ENCODE results near the gene SPPL2B.

Gene SPPL2B

DNA sequence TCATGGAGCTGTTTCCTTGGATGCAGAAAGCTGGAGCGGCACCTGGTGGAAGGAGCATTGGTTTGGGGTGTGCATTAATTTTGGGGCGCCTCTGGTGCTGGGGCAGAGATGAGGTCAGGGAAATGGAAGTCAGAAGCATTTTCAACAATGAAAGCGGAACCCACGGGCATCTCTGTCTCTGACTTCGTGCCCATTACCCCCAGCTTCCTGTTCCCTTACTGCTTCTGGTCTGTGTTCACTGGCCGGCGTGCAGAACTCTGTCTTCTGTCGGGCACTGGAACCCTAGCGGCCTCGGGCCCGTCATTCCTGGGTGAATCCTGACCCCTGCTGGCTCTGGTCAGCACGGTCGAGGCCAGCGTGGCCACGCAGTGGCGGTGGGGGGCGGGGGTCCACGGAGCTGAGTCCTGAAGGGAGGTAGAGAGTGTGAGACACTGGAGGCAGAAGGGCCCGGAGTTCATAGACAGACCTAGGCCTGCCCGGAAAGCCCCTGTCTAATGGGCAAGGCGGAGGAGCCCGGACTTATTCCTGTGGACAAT, 12.6 kb upstream of the SPPL2B start:
- ATAC-seq = peak; percentile 97
- TF ChIP-seq PPARA (CRISPR knock-in tag; IDR thresholded peaks at IDR 0.05; ENCODE audit: borderline replicate concordance) = no peak
- TF ChIP-seq ARNTL (CRISPR knock-in tag; IDR thresholded peaks at IDR 0.05; ENCODE audit: borderline replicate concordance, low read depth) = no peak
- no peak for TF ChIP-seq TOX (CRISPR knock-in tag; IDR thresholded peaks at IDR 0.05; ENCODE audit: borderline replicate concordance)

DNA sequence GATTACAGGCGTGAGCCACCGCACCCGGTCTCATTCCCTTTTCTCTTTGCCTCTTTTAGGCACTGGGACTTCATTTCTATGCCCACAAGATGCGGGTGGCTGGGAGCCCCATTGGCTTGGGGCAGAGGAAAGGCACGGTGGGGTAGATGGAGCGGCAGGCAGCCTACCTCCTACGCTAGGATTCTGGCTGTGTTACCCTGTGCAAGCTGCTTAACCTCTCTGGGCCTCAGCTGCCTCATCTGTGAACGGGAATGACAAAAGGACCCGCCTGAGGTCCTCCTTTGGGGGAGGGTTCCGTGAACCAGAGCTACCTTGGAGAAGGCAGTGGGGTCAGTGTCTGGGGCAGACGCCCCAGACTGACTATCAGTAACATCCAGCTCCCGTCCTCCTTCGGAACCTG, 11.2 kb upstream of the SPPL2B start:
- TF ChIP-seq CSDC2 (CRISPR knock-in tag; IDR thresholded peaks at IDR 0.05) (no peak), ESRRG (CRISPR knock-in tag; IDR thresholded peaks at IDR 0.05) (no peak), ARNTL (CRISPR knock-in tag; IDR thresholded peaks at IDR 0.05; ENCODE audit: borderline replicate concordance, low read depth) (no peak), ZFP3 (CRISPR knock-in tag; IDR thresholded peaks at IDR 0.05) (no peak), GLIS3 (CRISPR knock-in tag; IDR thresholded peaks at IDR 0.05) (no peak), PPARA (CRISPR knock-in tag; IDR thresholded peaks at IDR 0.05; ENCODE audit: borderline replicate concordance) (no peak), ZNF565 (CRISPR knock-in tag; conservative IDR thresholded peaks at IDR 0.05; ENCODE audit: low read depth) (no peak), ZFP30 (CRISPR knock-in tag; IDR thresholded peaks at IDR 0.05) (no peak), TCF4 (CRISPR knock-in tag; IDR thresholded peaks at IDR 0.05; ENCODE audit: borderline replicate concordance) (no peak), RARB (CRISPR knock-in tag; IDR thresholded peaks at IDR 0.05) (no peak), ZNF70 (CRISPR knock-in tag; IDR thresholded peaks at IDR 0.05) (no peak), OSR1 (CRISPR knock-in tag; IDR thresholded peaks at IDR 0.05) (no peak), ZC3H10 (CRISPR knock-in tag; IDR thresholded peaks at IDR 0.05) (no peak), SNAI2 (CRISPR knock-in tag; IDR thresholded peaks at IDR 0.05) (no peak), ISL1 (CRISPR knock-in tag; IDR thresholded peaks at IDR 0.05) (no peak), BACH2 (CRISPR knock-in tag; IDR thresholded peaks at IDR 0.05; ENCODE audit: borderline replicate concordance) (no peak)
- TF ChIP-seq, protein P1, sequence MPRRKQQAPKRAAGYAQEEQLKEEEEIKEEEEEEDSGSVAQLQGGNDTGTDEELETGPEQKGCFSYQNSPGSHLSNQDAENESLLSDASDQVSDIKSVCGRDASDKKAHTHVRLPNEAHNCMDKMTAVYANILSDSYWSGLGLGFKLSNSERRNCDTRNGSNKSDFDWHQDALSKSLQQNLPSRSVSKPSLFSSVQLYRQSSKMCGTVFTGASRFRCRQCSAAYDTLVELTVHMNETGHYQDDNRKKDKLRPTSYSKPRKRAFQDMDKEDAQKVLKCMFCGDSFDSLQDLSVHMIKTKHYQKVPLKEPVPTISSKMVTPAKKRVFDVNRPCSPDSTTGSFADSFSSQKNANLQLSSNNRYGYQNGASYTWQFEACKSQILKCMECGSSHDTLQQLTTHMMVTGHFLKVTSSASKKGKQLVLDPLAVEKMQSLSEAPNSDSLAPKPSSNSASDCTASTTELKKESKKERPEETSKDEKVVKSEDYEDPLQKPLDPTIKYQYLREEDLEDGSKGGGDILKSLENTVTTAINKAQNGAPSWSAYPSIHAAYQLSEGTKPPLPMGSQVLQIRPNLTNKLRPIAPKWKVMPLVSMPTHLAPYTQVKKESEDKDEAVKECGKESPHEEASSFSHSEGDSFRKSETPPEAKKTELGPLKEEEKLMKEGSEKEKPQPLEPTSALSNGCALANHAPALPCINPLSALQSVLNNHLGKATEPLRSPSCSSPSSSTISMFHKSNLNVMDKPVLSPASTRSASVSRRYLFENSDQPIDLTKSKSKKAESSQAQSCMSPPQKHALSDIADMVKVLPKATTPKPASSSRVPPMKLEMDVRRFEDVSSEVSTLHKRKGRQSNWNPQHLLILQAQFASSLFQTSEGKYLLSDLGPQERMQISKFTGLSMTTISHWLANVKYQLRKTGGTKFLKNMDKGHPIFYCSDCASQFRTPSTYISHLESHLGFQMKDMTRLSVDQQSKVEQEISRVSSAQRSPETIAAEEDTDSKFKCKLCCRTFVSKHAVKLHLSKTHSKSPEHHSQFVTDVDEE (CRISPR knock-in tag; IDR thresholded peaks at IDR 0.05) = no peak
- TF ChIP-seq, protein P2, sequence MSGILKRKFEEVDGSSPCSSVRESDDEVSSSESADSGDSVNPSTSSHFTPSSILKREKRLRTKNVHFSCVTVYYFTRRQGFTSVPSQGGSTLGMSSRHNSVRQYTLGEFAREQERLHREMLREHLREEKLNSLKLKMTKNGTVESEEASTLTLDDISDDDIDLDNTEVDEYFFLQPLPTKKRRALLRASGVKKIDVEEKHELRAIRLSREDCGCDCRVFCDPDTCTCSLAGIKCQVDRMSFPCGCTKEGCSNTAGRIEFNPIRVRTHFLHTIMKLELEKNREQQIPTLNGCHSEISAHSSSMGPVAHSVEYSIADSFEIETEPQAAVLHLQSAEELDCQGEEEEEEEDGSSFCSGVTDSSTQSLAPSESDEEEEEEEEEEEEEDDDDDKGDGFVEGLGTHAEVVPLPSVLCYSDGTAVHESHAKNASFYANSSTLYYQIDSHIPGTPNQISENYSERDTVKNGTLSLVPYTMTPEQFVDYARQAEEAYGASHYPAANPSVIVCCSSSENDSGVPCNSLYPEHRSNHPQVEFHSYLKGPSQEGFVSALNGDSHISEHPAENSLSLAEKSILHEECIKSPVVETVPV (CRISPR knock-in tag; IDR thresholded peaks at IDR 0.05) = no peak
- TF ChIP-seq, protein P3, sequence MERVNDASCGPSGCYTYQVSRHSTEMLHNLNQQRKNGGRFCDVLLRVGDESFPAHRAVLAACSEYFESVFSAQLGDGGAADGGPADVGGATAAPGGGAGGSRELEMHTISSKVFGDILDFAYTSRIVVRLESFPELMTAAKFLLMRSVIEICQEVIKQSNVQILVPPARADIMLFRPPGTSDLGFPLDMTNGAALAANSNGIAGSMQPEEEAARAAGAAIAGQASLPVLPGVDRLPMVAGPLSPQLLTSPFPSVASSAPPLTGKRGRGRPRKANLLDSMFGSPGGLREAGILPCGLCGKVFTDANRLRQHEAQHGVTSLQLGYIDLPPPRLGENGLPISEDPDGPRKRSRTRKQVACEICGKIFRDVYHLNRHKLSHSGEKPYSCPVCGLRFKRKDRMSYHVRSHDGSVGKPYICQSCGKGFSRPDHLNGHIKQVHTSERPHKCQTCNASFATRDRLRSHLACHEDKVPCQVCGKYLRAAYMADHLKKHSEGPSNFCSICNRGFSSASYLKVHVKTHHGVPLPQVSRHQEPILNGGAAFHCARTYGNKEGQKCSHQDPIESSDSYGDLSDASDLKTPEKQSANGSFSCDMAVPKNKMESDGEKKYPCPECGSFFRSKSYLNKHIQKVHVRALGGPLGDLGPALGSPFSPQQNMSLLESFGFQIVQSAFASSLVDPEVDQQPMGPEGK (CRISPR knock-in tag; IDR thresholded peaks at IDR 0.05; ENCODE audit: borderline replicate concordance) = no peak
- TF ChIP-seq, protein P4, sequence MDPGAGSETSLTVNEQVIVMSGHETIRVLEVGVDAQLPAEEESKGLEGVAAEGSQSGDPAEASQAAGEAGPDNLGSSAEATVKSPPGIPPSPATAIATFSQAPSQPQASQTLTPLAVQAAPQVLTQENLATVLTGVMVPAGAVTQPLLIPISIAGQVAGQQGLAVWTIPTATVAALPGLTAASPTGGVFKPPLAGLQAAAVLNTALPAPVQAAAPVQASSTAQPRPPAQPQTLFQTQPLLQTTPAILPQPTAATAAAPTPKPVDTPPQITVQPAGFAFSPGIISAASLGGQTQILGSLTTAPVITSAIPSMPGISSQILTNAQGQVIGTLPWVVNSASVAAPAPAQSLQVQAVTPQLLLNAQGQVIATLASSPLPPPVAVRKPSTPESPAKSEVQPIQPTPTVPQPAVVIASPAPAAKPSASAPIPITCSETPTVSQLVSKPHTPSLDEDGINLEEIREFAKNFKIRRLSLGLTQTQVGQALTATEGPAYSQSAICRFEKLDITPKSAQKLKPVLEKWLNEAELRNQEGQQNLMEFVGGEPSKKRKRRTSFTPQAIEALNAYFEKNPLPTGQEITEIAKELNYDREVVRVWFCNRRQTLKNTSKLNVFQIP (CRISPR knock-in tag; IDR thresholded peaks at IDR 0.05; ENCODE audit: borderline replicate concordance, low read depth) = no peak

DNA sequence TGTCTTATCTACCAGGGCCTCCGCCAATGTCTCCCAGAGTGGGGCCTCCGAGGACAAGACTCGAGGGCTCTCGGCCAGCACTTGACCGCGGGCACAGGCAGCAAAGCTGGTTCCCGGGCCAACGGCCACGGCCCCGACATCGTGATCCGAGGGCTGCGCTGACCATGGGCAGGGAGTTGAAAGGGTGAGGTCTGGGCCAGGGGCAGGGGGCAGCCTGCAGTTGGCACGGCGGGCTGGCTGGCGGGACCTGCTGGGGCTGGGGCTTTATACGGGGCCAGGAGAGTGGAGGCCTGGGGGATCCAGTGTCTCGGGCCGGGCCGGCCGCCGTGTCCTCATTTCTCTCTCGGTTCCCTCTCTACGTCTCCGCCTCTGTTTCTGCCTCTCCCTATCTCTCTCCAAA, 10.7 kb upstream of the SPPL2B start:
- ATAC-seq = no peak
- TF ChIP-seq OSR1 (CRISPR knock-in tag; IDR thresholded peaks at IDR 0.05) (no peak), GLIS3 (CRISPR knock-in tag; IDR thresholded peaks at IDR 0.05) (no peak), RARB (CRISPR knock-in tag; IDR thresholded peaks at IDR 0.05) (no peak), TOX (CRISPR knock-in tag; IDR thresholded peaks at IDR 0.05; ENCODE audit: borderline replicate concordance) (no peak), PPARA (CRISPR knock-in tag; IDR thresholded peaks at IDR 0.05; ENCODE audit: borderline replicate concordance) (no peak), SNAI2 (CRISPR knock-in tag; IDR thresholded peaks at IDR 0.05) (no peak), BACH2 (CRISPR knock-in tag; IDR thresholded peaks at IDR 0.05; ENCODE audit: borderline replicate concordance) (no peak), ZC3H10 (CRISPR knock-in tag; IDR thresholded peaks at IDR 0.05) (no peak), ARNTL (CRISPR knock-in tag; IDR thresholded peaks at IDR 0.05; ENCODE audit: borderline replicate concordance, low read depth) (no peak)
- TF ChIP-seq, protein P5, sequence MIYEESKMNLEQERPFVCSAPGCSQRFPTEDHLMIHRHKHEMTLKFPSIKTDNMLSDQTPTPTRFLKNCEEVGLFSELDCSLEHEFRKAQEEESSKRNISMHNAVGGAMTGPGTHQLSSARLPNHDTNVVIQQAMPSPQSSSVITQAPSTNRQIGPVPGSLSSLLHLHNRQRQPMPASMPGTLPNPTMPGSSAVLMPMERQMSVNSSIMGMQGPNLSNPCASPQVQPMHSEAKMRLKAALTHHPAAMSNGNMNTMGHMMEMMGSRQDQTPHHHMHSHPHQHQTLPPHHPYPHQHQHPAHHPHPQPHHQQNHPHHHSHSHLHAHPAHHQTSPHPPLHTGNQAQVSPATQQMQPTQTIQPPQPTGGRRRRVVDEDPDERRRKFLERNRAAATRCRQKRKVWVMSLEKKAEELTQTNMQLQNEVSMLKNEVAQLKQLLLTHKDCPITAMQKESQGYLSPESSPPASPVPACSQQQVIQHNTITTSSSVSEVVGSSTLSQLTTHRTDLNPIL (CRISPR knock-in tag; IDR thresholded peaks at IDR 0.05; ENCODE audit: low read depth) = no peak
- TF ChIP-seq, protein P3 (CRISPR knock-in tag; IDR thresholded peaks at IDR 0.05; ENCODE audit: borderline replicate concordance) = no peak
- TF ChIP-seq, protein P1 (CRISPR knock-in tag; IDR thresholded peaks at IDR 0.05) = no peak

More for the DNA sequence above, 11.2 kb upstream of the SPPL2B start:
- no peak for ATAC-seq

All from SK-N-SH treated with all-trans-retinoic acid at 6 μM for 48 hours (cell line).